ENCODE data around the gene TMEM237. TPM values are rescaled to one million over a fixed set of nuclear protein-coding genes. Genes with fewer than 3 reads are reported as not detected.
"Not testable (repeated sequence)": the region's sequence is repeated elsewhere in the genome, so short reads cannot be mapped to it uniquely, and the experiment has no call there.

TMEM237 gene
- total and polyA plus RNA-seq, 9 donors = 12.8 to 28.5 (median 24.8) TPM

GRCh38 chr2:201675454-201675853 lies 32.2 kb upstream of the TMEM237 start:
- Histone ChIP-seq H3K4me3 (no peak overlapping the region), H3K27ac (no peak overlapping the region), H3K27me3 (no peaks in the 10 kb centered on the region), H3K9me3 (no peaks in the 10 kb centered on the region), H3K4me1 (ENCODE audit: insufficient read depth) (no peaks in the 10 kb centered on the region), H3K36me3 (no peaks in the 10 kb centered on the region)
- WGBS, 3 donors = 77 to 81% (median 79%) methylated on average over 4 of the region's 4 CpGs
- no peak for TF ChIP-seq EP300 (IDR thresholded peaks at IDR 0.05)
- TF ChIP-seq POLR2A (IDR thresholded peaks at IDR 0.05) = no peak
- TF ChIP-seq CTCF (IDR thresholded peaks at IDR 0.05) = no peak
- intact Hi-C loops (cut with DNase I) = no loop called here
- DNase-seq = no peak

DNA sequence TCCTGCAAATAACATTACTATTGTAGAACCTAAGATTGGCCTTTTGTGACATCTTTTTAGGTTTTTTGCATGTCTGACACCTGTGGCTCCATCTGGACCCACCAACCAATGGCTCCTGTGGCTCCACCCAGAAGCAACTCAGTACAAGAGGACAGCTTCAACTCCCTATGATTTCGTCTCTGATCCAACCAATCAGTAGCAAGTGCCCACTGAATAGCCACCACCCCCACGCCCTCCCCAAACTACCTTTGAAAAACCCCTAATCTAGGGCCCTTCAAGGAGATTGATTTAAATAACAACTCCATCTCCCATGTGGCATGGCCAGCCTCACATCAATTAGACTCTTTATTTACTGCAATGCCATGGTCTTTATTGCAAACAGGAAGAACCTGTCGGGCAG lies 31.5 kb upstream of the TMEM237 start:
- H3K27ac ChIP-seq = no peak overlapping the region
- WGBS, 3 donors = 76 to 83% (median 78%) methylated on average over 3 of the region's 3 CpGs
- no peaks in the 10 kb centered on the region for H3K27me3 ChIP-seq
- DNase-seq = no peak
- no peaks in the 10 kb centered on the region for H3K4me1 ChIP-seq (ENCODE audit: insufficient read depth)
- intact Hi-C loops (cut with DNase I) = no loop called here
- H3K9me3 ChIP-seq = no peaks in the 10 kb centered on the region
- H3K4me3 ChIP-seq = no peak overlapping the region
- H3K36me3 ChIP-seq = no peaks in the 10 kb centered on the region
- TF ChIP-seq EP300 (IDR thresholded peaks at IDR 0.05) (no peak), CTCF (IDR thresholded peaks at IDR 0.05) (no peak), POLR2A (IDR thresholded peaks at IDR 0.05) (no peak)

DNA sequence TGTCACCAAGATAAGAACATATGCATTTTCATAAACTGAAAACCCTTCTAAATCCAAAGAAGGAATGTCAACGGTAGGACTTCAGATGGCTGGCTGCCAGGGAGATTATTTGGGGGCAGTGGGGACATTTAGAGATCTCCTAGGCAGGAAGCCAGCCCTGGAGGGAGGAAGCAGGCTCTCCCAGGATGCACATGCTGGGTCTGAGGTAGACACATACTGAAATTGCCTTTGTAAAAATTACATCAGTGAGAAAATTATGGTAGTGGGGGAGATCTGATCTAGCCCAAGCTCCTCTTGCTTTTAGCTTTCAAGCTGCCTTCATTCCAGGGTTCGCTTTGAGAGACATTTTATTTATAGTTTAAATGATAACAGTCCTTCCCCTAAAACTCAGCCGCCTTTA lies 31.0 kb upstream of the TMEM237 start:
- Histone ChIP-seq H3K27ac (no peak overlapping the region), H3K4me3 (no peak overlapping the region), H3K27me3 (no peaks in the 10 kb centered on the region), H3K9me3 (no peaks in the 10 kb centered on the region), H3K36me3 (no peaks in the 10 kb centered on the region), H3K4me1 (ENCODE audit: insufficient read depth) (no peaks in the 10 kb centered on the region)
- intact Hi-C loops (cut with DNase I) = no loop called here
- no peak for DNase-seq
- WGBS, 3 donors = 42 to 61% (median 54%) methylated on average over 3 of the region's 3 CpGs
- no peak for TF ChIP-seq POLR2A (IDR thresholded peaks at IDR 0.05)
- no peak for TF ChIP-seq CTCF (IDR thresholded peaks at IDR 0.05)
- TF ChIP-seq EP300 (IDR thresholded peaks at IDR 0.05) = no peak

GRCh38 chr2:201673546-201673945 lies 30.2 kb upstream of the TMEM237 start:
- H3K27me3 ChIP-seq = no peaks in the 10 kb centered on the region
- intact Hi-C loops (cut with DNase I) = no loop called here
- H3K27ac ChIP-seq = no peak overlapping the region
- no peaks in the 10 kb centered on the region for H3K9me3 ChIP-seq
- no peak for DNase-seq
- H3K4me1 ChIP-seq (ENCODE audit: insufficient read depth) = no peaks in the 10 kb centered on the region
- WGBS, 3 donors = 83 to 90% (median 89%) methylated on average over 2 of the region's 2 CpGs
- no peak for TF ChIP-seq CTCF (IDR thresholded peaks at IDR 0.05)
- TF ChIP-seq EP300 (IDR thresholded peaks at IDR 0.05) = no peak
- TF ChIP-seq POLR2A (IDR thresholded peaks at IDR 0.05) = no peak
- no peak overlapping the region for H3K4me3 ChIP-seq
- H3K36me3 ChIP-seq = no peaks in the 10 kb centered on the region

DNA sequence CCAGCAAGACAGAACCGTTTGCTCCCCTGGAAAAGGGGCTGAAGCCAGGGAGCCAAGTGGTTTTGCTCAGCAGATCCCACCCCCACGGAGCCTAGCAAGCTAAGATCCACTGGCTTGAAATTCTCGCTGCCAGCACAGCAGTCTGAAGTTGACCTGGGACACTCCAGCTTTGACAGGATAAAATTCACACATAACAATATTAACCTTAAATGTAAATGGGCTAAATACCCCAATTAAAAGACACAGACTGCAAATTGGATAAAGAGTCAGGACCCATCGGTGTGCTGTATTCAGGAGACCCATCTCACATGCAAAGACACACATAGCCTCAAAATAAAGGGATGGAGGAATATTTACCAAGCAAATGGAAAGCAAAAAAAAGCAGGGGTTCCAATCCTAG lies 27.9 kb upstream of the TMEM237 start:
- H3K4me3 ChIP-seq; DNase-seq; H3K4me1 ChIP-seq (ENCODE audit: insufficient read depth); intact Hi-C loops (cut with DNase I); H3K27me3 ChIP-seq; H3K9me3 ChIP-seq; H3K27ac ChIP-seq; H3K36me3 ChIP-seq: not testable (repeated sequence)
- WGBS, 3 donors = 54 to 60% (median 58%) methylated on average over 4 of the region's 4 CpGs
